Right lobe of liver (tissue), 4 donors: ENCODE measurements around the gene PRKCB.

Experiments used
- POLR2A ChIP-seq: fragments of 450-650 bp; IDR thresholded peaks from one replicate; pipeline ENCODE4 v1.6.1; 2017; ENCODE audit warnings: antibody characterized with exemption, mild to moderate bottlenecking
- TF ChIP-seq, protein P1 (sequence below), 4 donors: fragments of 200-600 bp in 3 of 4; fragments of 450-650 bp in 1 of 4; IDR thresholded peaks; one replicate each; pipeline versions ENCODE4 v1.5.1 to v1.8.0; 2016 to 2022; ENCODE audit warnings: antibody characterized with exemption in 4 of 4, mild to moderate bottlenecking in 2 of 4
- donor health status: DM: no; HTN: no; CAD: no.
- donor health status: DM: no; HTN: no; CAD: no.
- donor health status: DM: no; HTN: yes; CAD: no.

- TF ChIP-seq, protein P1, sequence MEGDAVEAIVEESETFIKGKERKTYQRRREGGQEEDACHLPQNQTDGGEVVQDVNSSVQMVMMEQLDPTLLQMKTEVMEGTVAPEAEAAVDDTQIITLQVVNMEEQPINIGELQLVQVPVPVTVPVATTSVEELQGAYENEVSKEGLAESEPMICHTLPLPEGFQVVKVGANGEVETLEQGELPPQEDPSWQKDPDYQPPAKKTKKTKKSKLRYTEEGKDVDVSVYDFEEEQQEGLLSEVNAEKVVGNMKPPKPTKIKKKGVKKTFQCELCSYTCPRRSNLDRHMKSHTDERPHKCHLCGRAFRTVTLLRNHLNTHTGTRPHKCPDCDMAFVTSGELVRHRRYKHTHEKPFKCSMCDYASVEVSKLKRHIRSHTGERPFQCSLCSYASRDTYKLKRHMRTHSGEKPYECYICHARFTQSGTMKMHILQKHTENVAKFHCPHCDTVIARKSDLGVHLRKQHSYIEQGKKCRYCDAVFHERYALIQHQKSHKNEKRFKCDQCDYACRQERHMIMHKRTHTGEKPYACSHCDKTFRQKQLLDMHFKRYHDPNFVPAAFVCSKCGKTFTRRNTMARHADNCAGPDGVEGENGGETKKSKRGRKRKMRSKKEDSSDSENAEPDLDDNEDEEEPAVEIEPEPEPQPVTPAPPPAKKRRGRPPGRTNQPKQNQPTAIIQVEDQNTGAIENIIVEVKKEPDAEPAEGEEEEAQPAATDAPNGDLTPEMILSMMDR (IDR thresholded peaks at IDR 0.05) = no peak
- TF ChIP-seq POLR2A = no peak
These were observed 13.7 kb upstream of the PRKCB start for GRCh38 chr16:23821875-23822688.
